Activated T-cell treated with anti-CD3 and anti-CD28 coated beads, Interleukin-2, amount 50 U/mL, for 1 hour (primary cell): Measurements from ENCODE around the gene ZFYVE19.

Experiments used
- DNase-seq: peaks from one replicate; pipeline ENCODE4 v3.0.0-alpha.2; 2020

ZFYVE19 gene

GRCh38 chr15:40807028-40807887 is at the start of gene ZFYVE19, which contains the start of gene DNAJC17:
Gene ZFYVE19 (plus strand): TSS chr15:40807089. CDS start chr15:40807590, 501 bp downstream.
Gene DNAJC17 (minus strand): TSS chr15:40807473. CDS start chr15:40807446, 27 bp downstream.
- DNase-seq = peak; percentile 92

- DNase-seq = no peak
These were observed 46.9 kb upstream of the ZFYVE19 start for GRCh38 chr15:40759961-40760360.

- DNase-seq = peak; percentile 48
These were observed 43.7 kb upstream of the ZFYVE19 start for GRCh38 chr15:40762919-40763800.

GRCh38 chr15:40763801-40764628 is 42.9 kb upstream of the ZFYVE19 start, which contains the start of gene GCHFR:
Gene GCHFR (plus strand): TSS chr15:40764068. CDS start chr15:40764181, 113 bp downstream.
- peak; percentile 75 for DNase-seq

GRCh38 chr15:40764629-40765103 is 42.2 kb upstream of the ZFYVE19 start:
- no peak for DNase-seq

- no peak for DNase-seq
These were observed 40.6 kb upstream of the ZFYVE19 start for GRCh38 chr15:40766194-40766815.

GRCh38 chr15:40766906-40767837 is 39.7 kb upstream of the ZFYVE19 start:
- no peak for DNase-seq

GRCh38 chr15:40767838-40768500 is 38.9 kb upstream of the ZFYVE19 start:
- no peak for DNase-seq

- no peak for DNase-seq
These were observed 38.2 kb upstream of the ZFYVE19 start for GRCh38 chr15:40768521-40769273.

- DNase-seq = peak; percentile 72
These were observed 37.4 kb upstream of the ZFYVE19 start, which contains the start of gene C15orf62 for GRCh38 chr15:40769274-40770146. Gene C15orf62 (plus strand): TSS chr15:40769980. CDS start chr15:40770496, 516 bp downstream.

- DNase-seq = no peak
These were observed 36.7 kb upstream of the ZFYVE19 start for GRCh38 chr15:40770147-40770721.

GRCh38 chr15:40771242-40771641 is 35.6 kb upstream of the ZFYVE19 start:
- DNase-seq = no peak

GRCh38 chr15:40772014-40772413 is 34.9 kb upstream of the ZFYVE19 start:
- DNase-seq = no peak

- DNase-seq = no peak
These were observed 33.4 kb upstream of the ZFYVE19 start for GRCh38 chr15:40773496-40773895.

GRCh38 chr15:40773902-40774301 is 33.0 kb upstream of the ZFYVE19 start:
- no peak for DNase-seq

- no peak for DNase-seq
These were observed 31.9 kb upstream of the ZFYVE19 start for GRCh38 chr15:40775007-40775406.

GRCh38 chr15:40775740-40776536 is 31.0 kb upstream of the ZFYVE19 start:
- no peak for DNase-seq
